ENCODE data around the gene CPNE4. TPM values are rescaled to one million over a fixed set of nuclear protein-coding genes. Genes with fewer than 3 reads are reported as not detected.

Gene CPNE4
- total RNA-seq, 2 donors from 2014 or later = 1.7 to 2.5 TPM

DNA sequence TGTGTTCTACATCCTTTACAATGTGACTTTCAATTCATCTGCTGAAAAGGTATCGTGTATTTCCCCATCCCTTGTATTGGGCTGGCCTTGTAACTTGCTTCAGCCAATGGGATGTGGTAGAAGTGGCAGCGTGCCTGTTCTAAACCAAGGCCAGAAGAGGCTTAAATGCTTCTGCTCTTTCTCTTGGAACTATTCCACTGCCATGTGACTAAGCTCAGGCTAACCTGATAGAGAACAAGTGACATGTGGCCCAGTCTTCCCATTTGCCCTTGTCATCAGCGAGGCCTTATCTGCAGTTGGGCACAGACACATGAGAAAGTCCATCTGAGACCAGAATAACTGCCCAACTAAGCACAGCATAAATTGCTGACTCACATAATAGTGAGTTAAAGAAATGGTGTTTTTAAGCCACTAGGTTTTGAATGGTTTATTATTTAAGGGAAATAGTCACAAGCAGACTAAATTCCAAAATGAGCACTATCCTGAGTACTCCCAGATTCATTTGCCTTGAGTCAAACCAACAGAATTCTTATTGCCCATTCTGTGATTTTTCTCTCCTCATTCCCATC, 230.2 kb downstream of the CPNE4 start:
- Histone ChIP-seq H3K27me3 (ENCODE audit: control insufficient read depth, insufficient read depth, low read length, poor library complexity, severe bottlenecking) (peaks cover 51% of the 10 kb centered on the region), H3K9me3 (ENCODE audit: control insufficient read depth, low read length) (no peaks in the 10 kb centered on the region), H3K27ac (ENCODE audit: low read depth, low read length) (no peak overlapping the region), H3K4me1 (ENCODE audit: control insufficient read depth, insufficient read depth, low read length) (no peaks in the 10 kb centered on the region), H3K36me3 (ENCODE audit: control insufficient read depth, insufficient read depth, low read length) (no peaks in the 10 kb centered on the region), H3K9ac (ENCODE audit: extremely low read depth, low read length, poor library complexity, severe bottlenecking) (no peak overlapping the region), H3K4me3 (ENCODE audit: low read length) (no peak overlapping the region)
- WGBS, 2 experiments (ENCODE audit: insufficient coverage in 1 of 2, insufficient read length in 1 of 2) = 91 to 100% methylated on average over 1 to 3 of the region's 3 CpGs
- Mint-ChIP-seq H3K4me3 (no peak overlapping the region), H3K27me3 (ENCODE audit: insufficient read depth) (peaks cover 15% of the 10 kb centered on the region), H3K27ac (no peak overlapping the region), H3K4me1 (peaks cover 6% of the 10 kb centered on the region), H3K36me3 (ENCODE audit: low read depth) (no peaks in the 10 kb centered on the region), H3K9me3 (no peaks in the 10 kb centered on the region)
- TF ChIP-seq, protein P1, sequence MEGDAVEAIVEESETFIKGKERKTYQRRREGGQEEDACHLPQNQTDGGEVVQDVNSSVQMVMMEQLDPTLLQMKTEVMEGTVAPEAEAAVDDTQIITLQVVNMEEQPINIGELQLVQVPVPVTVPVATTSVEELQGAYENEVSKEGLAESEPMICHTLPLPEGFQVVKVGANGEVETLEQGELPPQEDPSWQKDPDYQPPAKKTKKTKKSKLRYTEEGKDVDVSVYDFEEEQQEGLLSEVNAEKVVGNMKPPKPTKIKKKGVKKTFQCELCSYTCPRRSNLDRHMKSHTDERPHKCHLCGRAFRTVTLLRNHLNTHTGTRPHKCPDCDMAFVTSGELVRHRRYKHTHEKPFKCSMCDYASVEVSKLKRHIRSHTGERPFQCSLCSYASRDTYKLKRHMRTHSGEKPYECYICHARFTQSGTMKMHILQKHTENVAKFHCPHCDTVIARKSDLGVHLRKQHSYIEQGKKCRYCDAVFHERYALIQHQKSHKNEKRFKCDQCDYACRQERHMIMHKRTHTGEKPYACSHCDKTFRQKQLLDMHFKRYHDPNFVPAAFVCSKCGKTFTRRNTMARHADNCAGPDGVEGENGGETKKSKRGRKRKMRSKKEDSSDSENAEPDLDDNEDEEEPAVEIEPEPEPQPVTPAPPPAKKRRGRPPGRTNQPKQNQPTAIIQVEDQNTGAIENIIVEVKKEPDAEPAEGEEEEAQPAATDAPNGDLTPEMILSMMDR (conservative IDR thresholded peaks at IDR 0.05) = no peak
- no peak for DNase-seq

DNA sequence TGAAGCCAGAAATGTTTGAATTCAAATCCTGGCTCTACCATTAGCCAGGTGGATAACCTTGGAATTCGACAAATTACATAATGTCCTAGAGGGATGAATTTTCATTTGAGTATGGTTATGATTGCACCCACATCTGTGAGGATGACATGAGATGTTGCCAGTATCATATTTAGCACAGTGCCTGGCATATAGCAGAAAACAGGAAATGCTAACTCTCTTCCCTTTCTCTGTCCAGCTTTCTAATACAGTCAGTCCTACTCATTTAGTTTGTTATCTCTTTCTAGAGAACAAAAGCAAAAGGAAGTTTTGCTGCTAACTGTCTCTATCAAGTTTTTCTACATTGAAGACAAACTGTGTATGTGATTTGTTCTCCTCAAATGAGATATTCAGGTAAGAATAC, 231.7 kb downstream of the CPNE4 start:
- 83 to 87% methylated on average over 1 of the region's 1 CpG for WGBS, 2 experiments (ENCODE audit: insufficient coverage in 1 of 2, insufficient read length in 1 of 2)
- Mint-ChIP-seq H3K4me1 (peaks cover 6% of the 10 kb centered on the region), H3K4me3 (no peak overlapping the region), H3K36me3 (ENCODE audit: low read depth) (no peaks in the 10 kb centered on the region), H3K27me3 (ENCODE audit: insufficient read depth) (peaks cover 7% of the 10 kb centered on the region), H3K27ac (no peak overlapping the region), H3K9me3 (no peaks in the 10 kb centered on the region)
- Histone ChIP-seq H3K27me3 (ENCODE audit: control insufficient read depth, insufficient read depth, low read length, poor library complexity, severe bottlenecking) (peaks cover 37% of the 10 kb centered on the region), H3K27ac (ENCODE audit: low read depth, low read length) (no peak overlapping the region), H3K36me3 (ENCODE audit: control insufficient read depth, insufficient read depth, low read length) (no peaks in the 10 kb centered on the region), H3K4me3 (ENCODE audit: low read length) (no peak overlapping the region), H3K9ac (ENCODE audit: extremely low read depth, low read length, poor library complexity, severe bottlenecking) (no peak overlapping the region), H3K4me1 (ENCODE audit: control insufficient read depth, insufficient read depth, low read length) (no peaks in the 10 kb centered on the region), H3K9me3 (ENCODE audit: control insufficient read depth, low read length) (no peaks in the 10 kb centered on the region)
- TF ChIP-seq, protein P1 (conservative IDR thresholded peaks at IDR 0.05) = no peak
- DNase-seq = no peak

DNA sequence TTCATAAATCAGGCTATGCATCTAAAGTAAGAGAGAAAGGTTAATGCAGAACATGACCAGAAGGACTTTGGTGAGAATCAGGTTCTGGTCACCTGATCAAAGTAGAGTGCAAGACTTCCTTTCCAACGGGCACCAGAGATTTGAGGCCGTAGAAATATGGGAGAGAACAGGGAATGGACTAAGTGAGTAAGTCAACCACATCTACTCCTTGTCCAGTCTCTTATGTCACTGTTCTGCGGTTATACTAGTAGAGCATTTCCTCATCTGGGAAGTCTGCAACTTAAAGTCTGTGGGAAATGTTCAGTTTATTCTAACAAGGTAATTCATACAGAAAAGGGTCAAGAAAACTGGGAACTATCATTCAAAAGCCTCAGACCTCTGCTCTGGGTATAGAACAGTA, 232.8 kb downstream of the CPNE4 start:
- Mint-ChIP-seq H3K4me3 (no peak overlapping the region), H3K9me3 (no peaks in the 10 kb centered on the region), H3K36me3 (ENCODE audit: low read depth) (no peaks in the 10 kb centered on the region), H3K4me1 (peaks cover 5% of the 10 kb centered on the region), H3K27ac (no peak overlapping the region), H3K27me3 (ENCODE audit: insufficient read depth) (peaks cover 7% of the 10 kb centered on the region)
- DNase-seq = no peak
- Histone ChIP-seq H3K27ac (ENCODE audit: low read depth, low read length) (no peak overlapping the region), H3K9me3 (ENCODE audit: control insufficient read depth, low read length) (no peaks in the 10 kb centered on the region), H3K4me3 (ENCODE audit: low read length) (no peak overlapping the region), H3K9ac (ENCODE audit: extremely low read depth, low read length, poor library complexity, severe bottlenecking) (no peak overlapping the region), H3K27me3 (ENCODE audit: control insufficient read depth, insufficient read depth, low read length, poor library complexity, severe bottlenecking) (peaks cover 33% of the 10 kb centered on the region), H3K36me3 (ENCODE audit: control insufficient read depth, insufficient read depth, low read length) (no peaks in the 10 kb centered on the region), H3K4me1 (ENCODE audit: control insufficient read depth, insufficient read depth, low read length) (no peaks in the 10 kb centered on the region)
- 94 to 100% methylated on average over 2 to 3 of the region's 3 CpGs for WGBS, 2 experiments (ENCODE audit: insufficient coverage in 1 of 2, insufficient read length in 1 of 2)
- TF ChIP-seq, protein P1 (conservative IDR thresholded peaks at IDR 0.05) = no peak

All from endodermal cell (in vitro differentiated cells).